GM21529 (cell line): Measurements from ENCODE around the gene FSHR.

Experiments used
- ATAC-seq: cut with Tn5 transposase; IDR thresholded peaks from one replicate; pipeline ENCODE4 v1.9.1; 2021; ENCODE audit not compliant: unreplicated experiment

FSHR gene

GRCh38 chr2:48915227-48915626 is 239.1 kb downstream of the FSHR start:
- ATAC-seq: no peak

GRCh38 chr2:48914477-48915089 is 239.7 kb downstream of the FSHR start:
- ATAC-seq: peak; percentile 64
